Lung microvascular endothelial cell (primary cell): ENCODE results near the gene SF3B6. TPM values are rescaled to one million over a fixed set of nuclear protein-coding genes. Genes with fewer than 3 reads are reported as not detected.

ENCODE experiments used
- DNase-seq, 2 donors: peaks; one replicate each; pipeline versions ENCODE4 v3.0.0 to v3.0.0-alpha.2; 2010; ENCODE audit warnings: low read depth in 2 of 2
- total RNA-seq: library from RNA; depleted of rRNA; stranded (reverse); fragments of >200 nt; gene quantifications from 2 replicates; pipeline ENCODE4 v1.2.1, GENCODE V29; 2014

SF3B6 gene
- total RNA-seq, 1 donor from 2014 or later: 111 TPM

GRCh38 chr2:24021122-24021998 is 54.8 kb downstream of the SF3B6 start:
- DNase-seq: peak; percentile 27 to 29

- DNase-seq: no peak
These were observed 55.9 kb downstream of the SF3B6 start for GRCh38 chr2:24020244-24020643.

DNA sequence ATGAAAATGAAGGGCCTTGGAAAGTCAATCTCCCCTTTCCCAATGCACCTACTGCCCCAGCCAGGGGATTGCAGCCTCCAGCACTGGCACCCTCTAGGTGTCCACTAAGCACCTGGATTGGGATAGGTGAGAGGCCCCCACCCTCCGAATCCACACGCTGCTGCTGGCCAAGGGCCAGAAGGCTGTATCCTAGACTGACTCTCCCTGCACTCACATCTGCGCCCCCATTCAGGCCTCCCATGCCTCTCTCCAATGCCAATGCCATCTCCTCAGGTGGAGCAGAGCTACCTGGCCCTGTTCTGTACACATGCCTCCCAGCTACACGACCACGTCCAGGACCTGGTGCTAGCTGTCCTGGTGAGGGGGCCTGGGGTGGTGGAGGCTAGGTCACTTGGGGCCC is 56.4 kb downstream of the SF3B6 start:
- DNase-seq: no peak

DNA sequence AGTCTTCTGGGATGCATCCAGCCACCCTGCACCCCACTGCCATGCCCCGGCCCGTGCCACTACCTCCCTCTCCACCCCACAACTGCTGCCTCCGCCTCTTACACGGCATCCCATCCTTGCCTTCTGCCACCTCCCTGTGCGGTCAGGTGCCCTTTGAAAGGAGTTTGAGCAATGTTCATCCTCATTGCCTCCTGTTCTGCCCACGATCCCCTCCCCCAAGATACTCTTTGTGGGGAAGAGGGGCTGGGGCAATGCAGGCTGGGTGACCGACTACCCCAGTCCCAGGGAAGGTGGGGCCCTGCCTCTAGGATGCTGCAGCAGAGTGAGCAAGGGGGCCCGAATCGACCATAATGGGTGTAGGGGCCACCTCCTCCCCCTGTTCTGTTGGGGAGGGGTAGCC is 57.9 kb downstream of the SF3B6 start:
- DNase-seq: no peak

- no peak for DNase-seq
These were observed 58.4 kb downstream of the SF3B6 start for GRCh38 chr2:24017711-24018110.

Other genes with a start within 250 kb of the SF3B6 start
- gene ATAD2B, start 149.2 kb downstream of the SF3B6 start, total RNA-seq: 8.1 and 10.7 TPM in 2 replicates
- 7.4 and 9.5 TPM in 2 replicates for gene UBXN2A, start 135.9 kb downstream of the SF3B6 start, total RNA-seq
- gene MFSD2B, start 66.2 kb downstream of the SF3B6 start, total RNA-seq: under 0.01 TPM in 2 replicates
- gene WDCP, start 28.9 kb downstream of the SF3B6 start, total RNA-seq: 6.1 and 7.1 TPM in 2 replicates
- 8.7 and 12.6 TPM in 2 replicates for gene FKBP1B, start 26.6 kb downstream of the SF3B6 start, total RNA-seq
- gene TP53I3, start 8.5 kb upstream of the SF3B6 start, total RNA-seq: 45.4 and 73.2 TPM in 2 replicates
- gene PFN4, start 47.0 kb upstream of the SF3B6 start, total RNA-seq: under 0.01 and 0.20 TPM in 2 replicates
- gene FAM228B, start 47.1 kb upstream of the SF3B6 start, total RNA-seq: 2.4 and 8.3 TPM in 2 replicates
- gene FAM228A, start 98.7 kb upstream of the SF3B6 start, total RNA-seq: under 0.01 and 0.20 TPM in 2 replicates